IPS-18a (cell line): ENCODE data around the gene NOS1AP.
"Not testable (repeated sequence)": the region's sequence is repeated elsewhere in the genome, so short reads cannot be mapped to it uniquely, and the experiment has no call there.

Source experiments
- H3K27ac ChIP-seq: one replicate; pipeline ENCODE4 v1.5.1; 2013; ENCODE audit warnings: low read length
- H3K27me3 ChIP-seq: one replicate; pipeline ENCODE4 v1.6.1; 2013; ENCODE audit warnings: mild to moderate bottlenecking, low read length; ENCODE audit not compliant: control insufficient read depth, insufficient read depth
- H3K36me3 ChIP-seq: one replicate; pipeline ENCODE4 v1.6.1; 2013; ENCODE audit warnings: low read depth, low read length; ENCODE audit not compliant: control insufficient read depth
- H3K4me1 ChIP-seq: one replicate; pipeline ENCODE4 v1.6.1; 2013; ENCODE audit warnings: low read depth, low read length; ENCODE audit not compliant: control insufficient read depth
- H3K4me3 ChIP-seq: one replicate; pipeline ENCODE4 v1.5.1; 2013; ENCODE audit warnings: low read length
- H3K9ac ChIP-seq: one replicate; pipeline ENCODE4 v1.6.1; 2013; ENCODE audit warnings: mild to moderate bottlenecking, low read length, moderate library complexity
- H3K9me3 ChIP-seq: one replicate; pipeline ENCODE4 v1.6.1; 2013; ENCODE audit warnings: low read depth, low read length; ENCODE audit not compliant: control insufficient read depth

NOS1AP gene

GRCh38 chr1:162077648-162078299 lies 8.3 kb downstream of the NOS1AP start:
- Histone ChIP-seq H3K27me3 (no peaks in the 10 kb centered on the region), H3K9ac (no peak overlapping the region)

GRCh38 chr1:162079030-162079429 lies 9.5 kb downstream of the NOS1AP start:
- Histone ChIP-seq H3K36me3 (no peaks in the 10 kb centered on the region), H3K9me3 (no peaks in the 10 kb centered on the region), H3K9ac (no peak overlapping the region), H3K27ac (no peak overlapping the region), H3K27me3 (no peaks in the 10 kb centered on the region), H3K4me1 (peaks cover 27% of the 10 kb centered on the region), H3K4me3 (no peak overlapping the region)

More at GRCh38 chr1:162077648-162078299, 8.3 kb downstream of the NOS1AP start:
- Histone ChIP-seq H3K4me1 (peaks cover 30% of the 10 kb centered on the region), H3K4me3 (no peak overlapping the region), H3K9me3 (no peaks in the 10 kb centered on the region), H3K36me3 (no peaks in the 10 kb centered on the region), H3K27ac (no peak overlapping the region)

GRCh38 chr1:162080472-162081015 lies 11.1 kb downstream of the NOS1AP start:
- Histone ChIP-seq H3K9ac (no peak overlapping the region), H3K27ac (no peak overlapping the region), H3K36me3 (no peaks in the 10 kb centered on the region), H3K4me3 (no peak overlapping the region), H3K4me1 (peaks cover 23% of the 10 kb centered on the region), H3K9me3 (no peaks in the 10 kb centered on the region), H3K27me3 (no peaks in the 10 kb centered on the region)

GRCh38 chr1:162081316-162081715 lies 11.8 kb downstream of the NOS1AP start:
- no peak overlapping the region for H3K27ac ChIP-seq
- H3K36me3 ChIP-seq = no peaks in the 10 kb centered on the region
- no peaks in the 10 kb centered on the region for H3K9me3 ChIP-seq

GRCh38 chr1:162082080-162082479 lies 12.6 kb downstream of the NOS1AP start:
- not testable (repeated sequence) for H3K9ac ChIP-seq, H3K4me3 ChIP-seq, H3K36me3 ChIP-seq, H3K27me3 ChIP-seq, H3K9me3 ChIP-seq, H3K27ac ChIP-seq
- peaks cover 23% of the 10 kb centered on the region for H3K4me1 ChIP-seq

More at GRCh38 chr1:162081316-162081715, 11.8 kb downstream of the NOS1AP start:
- Histone ChIP-seq H3K9ac (no peak overlapping the region), H3K4me1 (peaks cover 23% of the 10 kb centered on the region), H3K27me3 (no peaks in the 10 kb centered on the region), H3K4me3 (no peak overlapping the region)

GRCh38 chr1:162083273-162083672 lies 13.8 kb downstream of the NOS1AP start:
- no peak overlapping the region for H3K4me3 ChIP-seq
- peaks cover 20% of the 10 kb centered on the region for H3K4me1 ChIP-seq
- H3K9ac ChIP-seq = no peak overlapping the region
- no peaks in the 10 kb centered on the region for H3K9me3 ChIP-seq
- no peaks in the 10 kb centered on the region for H3K27me3 ChIP-seq
- no peak overlapping the region for H3K27ac ChIP-seq
- no peaks in the 10 kb centered on the region for H3K36me3 ChIP-seq

- H3K9me3 ChIP-seq = no peaks in the 10 kb centered on the region
- peaks cover 10% of the 10 kb centered on the region for H3K4me1 ChIP-seq
- no peak overlapping the region for H3K9ac ChIP-seq
Measured at GRCh38 chr1:162085991-162086390, 16.5 kb downstream of the NOS1AP start.

GRCh38 chr1:162087111-162087510 lies 17.6 kb downstream of the NOS1AP start:
- Histone ChIP-seq H3K27me3 (peaks cover 9% of the 10 kb centered on the region), H3K4me1 (peaks cover 20% of the 10 kb centered on the region), H3K9ac (no peak overlapping the region), H3K4me3 (no peak overlapping the region), H3K27ac (no peak overlapping the region), H3K36me3 (no peaks in the 10 kb centered on the region), H3K9me3 (no peaks in the 10 kb centered on the region)

More at GRCh38 chr1:162085991-162086390, 16.5 kb downstream of the NOS1AP start:
- H3K4me3 ChIP-seq = no peak overlapping the region
- peaks cover 3% of the 10 kb centered on the region for H3K27me3 ChIP-seq
- H3K27ac ChIP-seq = no peak overlapping the region
- H3K36me3 ChIP-seq = no peaks in the 10 kb centered on the region

GRCh38 chr1:162087574-162087973 lies 18.1 kb downstream of the NOS1AP start:
- no peaks in the 10 kb centered on the region for H3K9me3 ChIP-seq
- H3K4me1 ChIP-seq = peaks cover 24% of the 10 kb centered on the region
- no peak overlapping the region for H3K27ac ChIP-seq
- peaks cover 9% of the 10 kb centered on the region for H3K27me3 ChIP-seq
- H3K9ac ChIP-seq = no peak overlapping the region
- H3K36me3 ChIP-seq = no peaks in the 10 kb centered on the region
- H3K4me3 ChIP-seq = no peak overlapping the region

GRCh38 chr1:162088281-162088969 lies 18.9 kb downstream of the NOS1AP start:
- no peaks in the 10 kb centered on the region for H3K36me3 ChIP-seq
- H3K27ac ChIP-seq = no peak overlapping the region
- no peaks in the 10 kb centered on the region for H3K9me3 ChIP-seq
- peaks cover 32% of the 10 kb centered on the region for H3K4me1 ChIP-seq
- no peak overlapping the region for H3K9ac ChIP-seq
- H3K4me3 ChIP-seq = no peak overlapping the region
- H3K27me3 ChIP-seq = peaks cover 15% of the 10 kb centered on the region

GRCh38 chr1:162089748-162090147 lies 20.3 kb downstream of the NOS1AP start:
- no peaks in the 10 kb centered on the region for H3K36me3 ChIP-seq
- H3K9me3 ChIP-seq = no peaks in the 10 kb centered on the region
- H3K4me1 ChIP-seq = peaks cover 32% of the 10 kb centered on the region
- H3K27ac ChIP-seq = no peak overlapping the region
- H3K9ac ChIP-seq = no peak overlapping the region
- H3K4me3 ChIP-seq = no peak overlapping the region
- peaks cover 15% of the 10 kb centered on the region for H3K27me3 ChIP-seq
